Measurements from ENCODE around the gene OPN1MW3. TPM values are rescaled to one million over a fixed set of nuclear protein-coding genes. Genes with fewer than 3 reads are reported as not detected.
"Not testable (repeated sequence)": the region's sequence is repeated elsewhere in the genome, so short reads cannot be mapped to it uniquely, and the experiment has no call there.

OPN1MW3 gene
- not detected for total RNA-seq

GRCh38 chrX:154257282-154257681 lies at the start of gene OPN1MW3:
Gene OPN1MW3, plus strand, starts transcription at chrX:154257582. Its CDS starts 38 bp downstream, at chrX:154257620.
- H3K4me3 ChIP-seq; H3K9me3 ChIP-seq; H3K4me1 ChIP-seq; H3K27ac ChIP-seq; H3K27me3 ChIP-seq; DNase-seq (ENCODE audit: low spot score in 2 of 2); H3K36me3 ChIP-seq: not testable (repeated sequence)
- WGBS, 2 donors: no CpG with 5 or more reads among the region's 17 CpGs

DNA sequence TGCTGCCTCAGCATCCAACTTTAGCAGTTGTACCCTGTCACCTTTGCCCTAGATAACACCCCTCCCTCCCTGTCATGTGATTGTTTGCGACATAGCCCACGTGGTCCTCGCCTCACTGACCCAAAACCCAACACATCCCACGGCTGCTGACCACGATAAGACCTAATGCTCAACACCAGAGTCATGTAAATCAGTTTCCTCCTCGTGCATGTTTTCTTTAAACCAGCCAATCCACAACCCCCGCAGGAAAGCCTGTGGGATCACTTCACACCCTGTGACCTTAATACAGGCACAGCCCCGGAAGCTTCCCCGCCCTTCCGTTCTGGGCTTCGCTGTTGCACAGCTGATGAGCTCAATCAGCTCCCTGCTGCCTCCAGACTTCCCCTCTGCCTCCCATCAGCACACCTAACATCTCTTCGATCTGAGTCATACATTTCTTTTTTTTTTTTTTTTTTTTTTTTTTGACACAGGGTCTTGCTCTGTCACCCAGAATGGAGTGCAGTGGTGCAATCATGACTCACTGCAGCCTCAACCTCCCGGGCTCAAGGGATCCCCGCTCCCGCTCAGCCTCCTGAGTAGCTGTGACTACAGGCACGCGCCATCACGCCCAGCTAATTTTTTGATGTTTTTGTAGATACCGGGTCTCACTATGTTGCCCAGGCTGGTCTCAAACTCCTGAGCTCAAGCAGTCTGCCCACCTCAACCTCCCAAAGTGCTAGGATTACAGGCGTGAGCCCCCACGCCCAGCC lies 47.5 kb upstream of the OPN1MW3 start:
- H3K9me3 ChIP-seq; H3K4me1 ChIP-seq; H3K27ac ChIP-seq; H3K36me3 ChIP-seq; H3K4me3 ChIP-seq; H3K27me3 ChIP-seq; DNase-seq (ENCODE audit: low spot score in 2 of 2): not testable (repeated sequence)
- WGBS, 2 donors: no CpG with 5 or more reads among the region's 21 CpGs

DNA sequence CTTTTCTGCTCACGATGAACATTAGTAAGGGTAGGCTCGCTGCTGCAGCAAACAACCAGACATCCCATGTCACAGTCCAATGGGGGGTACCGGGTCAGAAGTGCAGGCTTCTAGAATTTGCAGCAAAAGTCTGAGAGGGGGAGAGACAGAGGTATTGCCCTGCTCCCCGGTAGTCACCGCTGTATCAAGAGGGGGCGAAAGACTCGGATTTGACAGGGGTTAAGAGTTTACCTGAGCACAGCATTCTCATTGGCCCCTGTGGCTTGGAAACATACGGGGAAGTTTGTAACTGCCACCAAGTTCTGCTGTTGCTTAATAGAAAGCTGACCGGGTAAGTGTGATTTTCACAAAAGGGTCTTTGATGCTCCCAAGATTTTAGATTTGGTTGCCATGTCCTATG lies 46.3 kb upstream of the OPN1MW3 start:
- 78 to 92% methylated on average over 4 to 5 of the region's 9 CpGs for WGBS, 2 donors
- not testable (repeated sequence) for H3K27ac ChIP-seq; H3K36me3 ChIP-seq; H3K27me3 ChIP-seq; H3K9me3 ChIP-seq; H3K4me1 ChIP-seq; H3K4me3 ChIP-seq; DNase-seq (ENCODE audit: low spot score in 2 of 2)

- not testable (repeated sequence) for H3K4me1 ChIP-seq; H3K27ac ChIP-seq; DNase-seq (ENCODE audit: low spot score in 2 of 2); H3K4me3 ChIP-seq; H3K36me3 ChIP-seq; H3K27me3 ChIP-seq; H3K9me3 ChIP-seq
- no CpG with 5 or more reads among the region's 10 CpGs for WGBS, 2 donors
Measured at GRCh38 chrX:154211499-154211898, 45.9 kb upstream of the OPN1MW3 start.

- H3K27me3 ChIP-seq; H3K9me3 ChIP-seq; H3K27ac ChIP-seq; H3K36me3 ChIP-seq; DNase-seq (ENCODE audit: low spot score in 2 of 2); H3K4me3 ChIP-seq; H3K4me1 ChIP-seq: not testable (repeated sequence)
- WGBS, 2 donors: no CpG with 5 or more reads among the region's 16 CpGs
Measured at GRCh38 chrX:154219456-154219855, 37.9 kb upstream of the OPN1MW3 start, which contains the start of gene OPN1MW2. Gene OPN1MW2, plus strand, starts transcription at chrX:154219756. Its CDS starts 60 bp downstream, at chrX:154219816.

GRCh38 chrX:154225292-154225691 lies 32.1 kb upstream of the OPN1MW3 start:
- H3K27me3 ChIP-seq; H3K4me3 ChIP-seq; H3K27ac ChIP-seq; H3K36me3 ChIP-seq; H3K4me1 ChIP-seq; DNase-seq (ENCODE audit: low spot score in 2 of 2); H3K9me3 ChIP-seq: not testable (repeated sequence)
- WGBS, 2 donors: no CpG with 5 or more reads among the region's 6 CpGs

GRCh38 chrX:154226706-154227105 lies 30.7 kb upstream of the OPN1MW3 start:
- DNase-seq (ENCODE audit: low spot score in 2 of 2); H3K4me1 ChIP-seq; H3K27ac ChIP-seq; H3K9me3 ChIP-seq; H3K27me3 ChIP-seq; H3K4me3 ChIP-seq; H3K36me3 ChIP-seq: not testable (repeated sequence)
- no CpG with 5 or more reads among the region's 9 CpGs for WGBS, 2 donors

GRCh38 chrX:154231443-154231842 lies 25.9 kb upstream of the OPN1MW3 start:
- DNase-seq (ENCODE audit: low spot score in 2 of 2); H3K4me3 ChIP-seq; H3K27ac ChIP-seq; H3K27me3 ChIP-seq; H3K4me1 ChIP-seq; H3K36me3 ChIP-seq; H3K9me3 ChIP-seq: not testable (repeated sequence)
- WGBS, 2 donors: no CpG with 5 or more reads among the region's 3 CpGs

DNA sequence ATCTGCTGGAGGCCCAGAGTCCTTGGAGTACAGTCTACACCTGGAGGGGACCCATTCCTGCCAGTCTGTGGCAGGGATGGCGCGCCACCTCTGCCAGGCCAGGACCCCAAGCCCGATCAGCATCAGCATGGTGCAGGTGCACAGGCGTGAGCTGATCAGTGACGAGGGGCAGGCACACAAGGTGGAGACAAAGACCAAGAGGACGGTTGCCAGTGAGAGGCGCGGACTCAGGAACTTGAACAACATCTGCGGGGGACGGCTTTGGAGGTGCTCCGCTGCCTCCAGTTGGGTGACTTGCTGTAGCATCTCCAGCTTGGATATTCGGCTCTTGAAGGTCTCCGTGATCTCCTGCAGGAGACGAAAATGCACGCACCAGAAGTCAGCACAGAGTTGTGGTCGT lies 23.8 kb upstream of the OPN1MW3 start:
- not testable (repeated sequence) for H3K27ac ChIP-seq; H3K9me3 ChIP-seq; DNase-seq (ENCODE audit: low spot score in 2 of 2); H3K4me3 ChIP-seq; H3K36me3 ChIP-seq; H3K4me1 ChIP-seq; H3K27me3 ChIP-seq
- WGBS, 2 donors: no CpG with 5 or more reads among the region's 16 CpGs

DNA sequence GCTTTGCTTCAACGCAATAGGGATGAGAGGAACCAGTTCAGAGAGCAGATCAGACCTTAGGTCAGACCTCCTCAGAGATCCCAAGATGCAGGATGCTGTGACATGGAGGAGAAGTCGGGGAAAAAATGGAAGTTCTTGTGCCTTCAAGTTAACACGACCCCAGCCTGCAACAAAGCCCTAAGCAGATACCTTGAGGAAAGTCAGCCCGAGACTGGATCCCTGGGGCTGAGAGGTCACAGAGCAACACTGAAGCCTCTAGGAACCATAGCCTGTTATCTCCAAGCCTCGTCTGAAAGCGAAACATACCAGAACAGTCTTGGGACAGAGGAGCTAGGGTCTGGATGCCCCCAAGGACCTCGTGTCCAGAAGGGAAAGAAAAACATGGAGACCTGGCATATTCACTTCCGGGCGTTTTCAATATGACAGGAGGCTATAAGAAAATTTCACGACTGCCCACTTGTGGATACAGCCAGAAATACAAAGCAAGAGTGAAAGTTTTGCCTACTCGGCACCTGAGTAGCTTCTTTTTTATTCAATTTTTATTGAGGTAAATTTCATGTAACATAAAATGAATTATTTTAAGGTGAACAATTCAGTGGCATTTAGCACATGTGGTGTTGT lies 18.3 kb upstream of the OPN1MW3 start:
- H3K27me3 ChIP-seq; H3K9me3 ChIP-seq; H3K4me3 ChIP-seq; H3K36me3 ChIP-seq; DNase-seq (ENCODE audit: low spot score in 2 of 2); H3K27ac ChIP-seq; H3K4me1 ChIP-seq: not testable (repeated sequence)
- WGBS, 2 donors: 71 to 92% methylated on average over 1 to 5 of the region's 11 CpGs

- H3K27me3 ChIP-seq; H3K4me1 ChIP-seq; H3K36me3 ChIP-seq; H3K4me3 ChIP-seq; DNase-seq (ENCODE audit: low spot score in 2 of 2); H3K9me3 ChIP-seq; H3K27ac ChIP-seq: not testable (repeated sequence)
- WGBS, 2 donors: 81 to 83% methylated on average over 2 to 6 of the region's 8 CpGs
Measured at GRCh38 chrX:154239982-154240503, 17.3 kb upstream of the OPN1MW3 start.

GRCh38 chrX:154247377-154248045 lies 9.9 kb upstream of the OPN1MW3 start:
- not testable (repeated sequence) for H3K27ac ChIP-seq; H3K36me3 ChIP-seq; DNase-seq (ENCODE audit: low spot score in 2 of 2); H3K4me1 ChIP-seq; H3K4me3 ChIP-seq; H3K27me3 ChIP-seq; H3K9me3 ChIP-seq
- WGBS, 2 donors: no CpG with 5 or more reads among the region's 17 CpGs

- H3K36me3 ChIP-seq; H3K9me3 ChIP-seq; H3K4me1 ChIP-seq; DNase-seq (ENCODE audit: low spot score in 2 of 2); H3K27me3 ChIP-seq; H3K27ac ChIP-seq; H3K4me3 ChIP-seq: not testable (repeated sequence)
- no CpG with 5 or more reads among the region's 10 CpGs for WGBS, 2 donors
Measured at GRCh38 chrX:154248076-154248475, 9.3 kb upstream of the OPN1MW3 start.
